ENCODE data around the gene COL15A1. TPM values are rescaled to one million over a fixed set of nuclear protein-coding genes. Genes with fewer than 3 reads are reported as not detected.

COL15A1 gene
- total RNA-seq, 1 experiment from 2014 or later, result 0.10 TPM

GRCh38 chr9:98902516-98902915, 41.2 kb upstream of the COL15A1 start:
- no peak for ATAC-seq
- Histone ChIP-seq H3K4me3 (ENCODE audit: low read depth in 2 of 2, low read length in 2 of 2) (no peak overlapping the region), H3K27me3 (ENCODE audit: control insufficient read depth, insufficient read depth, low read length) (peaks cover 2% of the 10 kb centered on the region; the same call in 1 of the 2 replicates), H3K9me3 (ENCODE audit: control insufficient read depth, insufficient read depth, low read depth, low read length) (no peaks in the 10 kb centered on the region), H3K36me3 (ENCODE audit: control insufficient read depth, insufficient read depth, low read length) (no peaks in the 10 kb centered on the region; the same call in 1 of the 2 replicates), H3K4me1 (ENCODE audit: control insufficient read depth, insufficient read depth, low read length) (no peaks in the 10 kb centered on the region), H3K27ac (ENCODE audit: low read length) (no peak overlapping the region)
- no peak for DNase-seq (ENCODE audit: low read depth, low spot score)
- TF ChIP-seq TCF7L2 (IDR thresholded peaks at IDR 0.05; ENCODE audit: low read depth, low read length), result no peak
- TF ChIP-seq REST (IDR thresholded peaks at IDR 0.05; ENCODE audit: insufficient read depth in 1 of 2, low read depth in 2 of 2, low read length in 1 of 2), result no peak
- no peak for TF ChIP-seq POLR2AphosphoS5 (IDR thresholded peaks at IDR 0.05; ENCODE audit: low read depth, low read length)
- TF ChIP-seq CTCF (IDR thresholded peaks at IDR 0.05), result no peak
- no peak for TF ChIP-seq SIN3A (IDR thresholded peaks at IDR 0.05; ENCODE audit: borderline replicate concordance, insufficient read depth, low read depth, low read length)
- intact Hi-C loops (cut with micrococcal nuclease; ENCODE audit: unreplicated experiment) (no loop called here), in situ Hi-C loops (cut with HindIII; ENCODE audit: low pct_unique_long_range_greater_than_20kb, low sequenced_read_pairs) (no loop called here)
- BruUV-seq (replicated peaks), result no TSS peak
- CTCF ChIA-PET, result no interaction called here
- POLR2A ChIA-PET, result no interaction called here

GRCh38 chr9:98902925-98903324, 40.8 kb upstream of the COL15A1 start:
- no peak overlapping the region for H3K27ac ChIP-seq (ENCODE audit: low read length)
- H3K4me1 ChIP-seq (ENCODE audit: control insufficient read depth, insufficient read depth, low read length), result no peaks in the 10 kb centered on the region
- no peaks in the 10 kb centered on the region for H3K9me3 ChIP-seq (ENCODE audit: control insufficient read depth, insufficient read depth, low read depth, low read length)
- H3K36me3 ChIP-seq (ENCODE audit: control insufficient read depth, insufficient read depth, low read length), result no peaks in the 10 kb centered on the region; the same call in 1 of the 2 replicates
- no peak overlapping the region for H3K4me3 ChIP-seq (ENCODE audit: low read depth in 2 of 2, low read length in 2 of 2)
- ATAC-seq (no peak), DNase-seq (ENCODE audit: low read depth, low spot score) (no peak)
- POLR2A ChIA-PET, result no interaction called here
- no TSS peak for BruUV-seq (replicated peaks)
- CTCF ChIA-PET, result no interaction called here
- H3K27me3 ChIP-seq (ENCODE audit: control insufficient read depth, insufficient read depth, low read length), result peaks cover 2% of the 10 kb centered on the region; the same call in 1 of the 2 replicates
- in situ Hi-C loops (cut with HindIII; ENCODE audit: low pct_unique_long_range_greater_than_20kb, low sequenced_read_pairs) (no loop called here), intact Hi-C loops (cut with micrococcal nuclease; ENCODE audit: unreplicated experiment) (no loop called here)
- TF ChIP-seq TCF7L2 (IDR thresholded peaks at IDR 0.05; ENCODE audit: low read depth, low read length) (no peak), POLR2AphosphoS5 (IDR thresholded peaks at IDR 0.05; ENCODE audit: low read depth, low read length) (no peak), REST (IDR thresholded peaks at IDR 0.05; ENCODE audit: insufficient read depth in 1 of 2, low read depth in 2 of 2, low read length in 1 of 2) (no peak), CTCF (IDR thresholded peaks at IDR 0.05) (no peak), SIN3A (IDR thresholded peaks at IDR 0.05; ENCODE audit: borderline replicate concordance, insufficient read depth, low read depth, low read length) (no peak)

Data from Panc1 (cell line).